DMS53 (cell line): ENCODE measurements around the gene MCF2L.

Experiments
- DNase-seq: peaks from one replicate; lab custom pipeline; 2025; lab: John Stamatoyannopoulos, UW

MCF2L gene, protein sequence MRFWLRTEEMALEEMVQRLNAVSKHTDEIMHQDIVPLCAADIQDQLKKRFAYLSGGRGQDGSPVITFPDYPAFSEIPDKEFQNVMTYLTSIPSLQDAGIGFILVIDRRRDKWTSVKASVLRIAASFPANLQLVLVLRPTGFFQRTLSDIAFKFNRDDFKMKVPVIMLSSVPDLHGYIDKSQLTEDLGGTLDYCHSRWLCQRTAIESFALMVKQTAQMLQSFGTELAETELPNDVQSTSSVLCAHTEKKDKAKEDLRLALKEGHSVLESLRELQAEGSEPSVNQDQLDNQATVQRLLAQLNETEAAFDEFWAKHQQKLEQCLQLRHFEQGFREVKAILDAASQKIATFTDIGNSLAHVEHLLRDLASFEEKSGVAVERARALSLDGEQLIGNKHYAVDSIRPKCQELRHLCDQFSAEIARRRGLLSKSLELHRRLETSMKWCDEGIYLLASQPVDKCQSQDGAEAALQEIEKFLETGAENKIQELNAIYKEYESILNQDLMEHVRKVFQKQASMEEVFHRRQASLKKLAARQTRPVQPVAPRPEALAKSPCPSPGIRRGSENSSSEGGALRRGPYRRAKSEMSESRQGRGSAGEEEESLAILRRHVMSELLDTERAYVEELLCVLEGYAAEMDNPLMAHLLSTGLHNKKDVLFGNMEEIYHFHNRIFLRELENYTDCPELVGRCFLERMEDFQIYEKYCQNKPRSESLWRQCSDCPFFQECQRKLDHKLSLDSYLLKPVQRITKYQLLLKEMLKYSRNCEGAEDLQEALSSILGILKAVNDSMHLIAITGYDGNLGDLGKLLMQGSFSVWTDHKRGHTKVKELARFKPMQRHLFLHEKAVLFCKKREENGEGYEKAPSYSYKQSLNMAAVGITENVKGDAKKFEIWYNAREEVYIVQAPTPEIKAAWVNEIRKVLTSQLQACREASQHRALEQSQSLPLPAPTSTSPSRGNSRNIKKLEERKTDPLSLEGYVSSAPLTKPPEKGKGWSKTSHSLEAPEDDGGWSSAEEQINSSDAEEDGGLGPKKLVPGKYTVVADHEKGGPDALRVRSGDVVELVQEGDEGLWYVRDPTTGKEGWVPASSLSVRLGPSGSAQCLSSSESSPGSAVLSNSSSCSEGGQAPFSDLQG

DNA sequence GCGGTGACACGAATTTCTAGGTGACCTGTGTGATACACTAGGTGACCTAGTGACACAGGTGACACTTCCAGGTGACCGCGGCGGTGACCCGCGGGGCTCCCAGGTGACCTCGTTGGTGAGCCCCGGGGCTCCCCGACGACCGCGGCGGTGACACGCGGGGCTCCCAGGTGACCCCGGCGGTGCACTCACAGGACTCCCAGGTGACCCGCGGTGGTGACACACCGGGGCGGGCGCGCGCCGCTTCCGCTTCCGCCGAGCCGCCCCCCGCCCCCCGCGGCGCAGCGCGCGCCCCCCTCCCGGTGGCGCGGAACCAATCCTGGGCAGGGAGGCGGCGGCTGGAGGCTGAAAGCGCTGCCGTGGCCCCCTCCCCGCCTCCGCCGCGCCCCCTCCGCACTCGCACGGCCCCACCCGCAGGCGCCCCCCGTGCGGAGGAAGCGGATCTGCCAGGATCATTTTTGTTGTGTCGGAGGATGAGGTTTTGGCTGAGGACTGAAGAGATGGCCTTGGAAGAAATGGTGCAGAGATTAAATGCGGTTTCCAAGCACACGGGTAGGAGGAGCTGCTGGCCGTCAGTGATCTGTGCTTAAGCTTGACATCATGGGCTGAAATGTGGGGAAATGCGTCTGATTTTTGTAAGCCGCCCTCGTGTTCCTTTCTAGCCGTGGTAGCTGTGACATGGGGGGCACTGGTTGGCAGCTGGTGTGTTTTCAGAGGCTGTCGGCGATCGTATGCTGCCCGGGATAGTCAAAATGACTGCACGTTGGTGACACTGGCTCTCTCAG is at the start of gene MCF2L:
Gene MCF2L (plus strand): TSS at position 305 of the 782 bp plus-strand sequence. CDS start 166 bp downstream, at position 471.
- peak; percentile 66 for DNase-seq

DNA sequence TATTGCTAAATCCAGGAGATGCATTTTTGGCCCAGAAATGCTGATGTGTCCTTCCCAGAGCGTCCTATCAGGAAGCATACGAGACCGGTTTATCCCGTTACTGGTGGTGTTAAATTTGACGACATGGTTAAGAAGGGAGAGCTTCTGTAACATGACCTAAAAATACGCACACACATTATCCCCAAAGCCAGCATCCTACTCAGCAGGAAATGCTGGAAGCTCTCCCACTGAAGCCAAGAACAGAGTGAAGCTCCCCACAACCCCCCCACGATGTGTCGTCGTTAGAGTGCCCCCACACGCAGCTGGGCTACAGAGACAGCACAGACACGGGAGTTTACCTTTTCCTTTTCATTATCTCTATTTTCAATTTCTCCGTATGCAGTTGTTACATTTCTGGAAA is 45.1 kb upstream of the MCF2L start:
- no peak for DNase-seq

DNA sequence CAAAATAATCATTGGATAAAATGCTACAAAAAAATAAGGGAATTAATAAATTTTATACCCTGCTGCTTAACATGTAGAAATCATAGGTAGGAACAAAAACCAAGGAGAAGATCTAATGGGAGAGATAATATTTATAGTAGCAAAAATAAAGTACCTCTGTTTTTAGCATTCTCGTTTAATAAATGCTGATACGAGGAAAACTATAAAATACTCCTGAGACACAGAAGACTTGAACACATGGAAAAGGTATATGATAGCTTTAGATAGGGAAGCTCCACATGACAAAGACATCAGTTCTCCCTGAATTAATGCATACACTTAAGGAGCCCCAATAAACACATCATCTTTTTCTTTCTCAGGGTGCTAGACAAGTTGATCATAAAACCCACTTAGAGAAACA is 44.6 kb upstream of the MCF2L start:
- no peak for DNase-seq

DNA sequence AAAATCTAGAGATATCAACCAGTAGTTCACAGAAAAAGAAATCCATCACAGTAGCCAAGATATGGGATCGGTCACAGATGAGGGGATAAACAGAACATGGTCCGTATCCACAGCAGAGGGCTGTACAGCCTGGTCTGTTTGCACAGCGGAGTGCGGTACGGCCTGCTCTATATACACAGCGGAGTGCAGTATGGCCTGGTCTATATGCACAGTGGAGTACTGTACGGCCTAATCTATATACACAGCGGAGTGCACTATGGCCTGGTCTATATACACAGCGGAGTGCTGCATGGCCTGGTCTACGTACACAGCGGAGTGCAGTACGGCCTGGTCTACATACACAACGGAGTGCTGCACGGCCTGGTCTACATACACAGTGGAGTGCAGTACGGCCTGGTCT is 43.0 kb upstream of the MCF2L start:
- no peak for DNase-seq

DNA sequence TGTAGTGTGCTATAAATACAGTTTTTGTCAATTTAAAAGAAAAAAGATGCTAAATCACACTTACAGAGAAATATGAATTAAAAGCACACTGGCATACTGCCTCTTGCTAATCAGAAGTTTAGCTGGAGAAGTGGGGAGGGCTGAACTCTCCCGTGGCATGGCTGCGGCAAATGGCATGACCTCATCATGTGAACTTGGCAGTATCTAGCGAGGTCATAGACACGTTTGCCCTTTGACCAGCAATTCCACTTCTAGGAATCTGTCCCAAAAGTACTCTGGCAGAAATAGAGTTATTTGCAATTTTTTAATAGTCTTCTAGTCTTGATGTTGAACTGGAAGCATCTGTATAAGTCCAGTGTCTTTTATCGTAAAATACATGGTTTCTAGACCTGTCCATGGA is 42.0 kb upstream of the MCF2L start:
- no peak for DNase-seq

DNA sequence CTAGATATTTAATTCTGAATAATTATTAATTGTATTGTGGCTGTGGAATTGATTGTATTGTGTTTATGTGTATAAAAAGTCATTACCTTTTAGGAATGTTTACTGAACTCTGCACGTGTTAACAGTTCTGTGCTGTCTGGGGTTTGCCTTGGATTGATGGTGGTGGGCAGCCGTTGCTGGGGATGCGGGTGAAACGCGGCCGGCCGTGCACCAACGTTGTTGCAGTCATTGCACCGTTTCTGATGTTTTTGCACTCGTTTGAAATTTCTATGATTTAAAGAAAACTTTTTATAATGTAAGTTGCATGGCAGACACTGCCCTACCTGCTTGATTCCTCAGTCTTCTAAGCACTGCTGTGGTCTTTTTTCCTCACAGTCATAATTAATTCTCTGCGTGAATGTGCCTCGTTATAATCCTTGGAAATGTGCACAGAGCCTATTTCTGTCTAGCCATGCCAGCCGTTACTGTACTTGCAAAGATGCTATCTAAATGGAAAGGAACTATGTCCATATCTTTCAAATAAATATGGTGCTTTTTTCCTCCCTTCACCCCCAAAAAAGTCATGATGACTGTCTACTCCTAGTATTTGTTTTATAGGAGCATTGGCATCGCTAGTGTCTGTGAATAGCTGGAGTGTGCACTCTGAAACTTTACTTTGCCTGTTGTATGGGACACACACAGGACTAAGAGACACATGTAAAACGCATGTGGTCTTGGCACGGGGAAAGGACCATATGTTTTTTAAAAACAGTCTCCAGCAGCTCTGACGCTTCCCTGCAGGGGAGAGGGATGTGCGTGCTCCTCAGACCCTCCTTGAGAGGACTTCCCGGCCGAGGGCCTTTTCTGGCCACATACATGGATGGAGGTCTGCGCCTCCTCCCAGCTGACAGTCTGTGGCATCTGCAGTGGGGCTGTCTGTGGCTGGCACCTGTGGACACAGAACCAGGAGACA is 40.7 kb upstream of the MCF2L start:
- DNase-seq = no peak

DNA sequence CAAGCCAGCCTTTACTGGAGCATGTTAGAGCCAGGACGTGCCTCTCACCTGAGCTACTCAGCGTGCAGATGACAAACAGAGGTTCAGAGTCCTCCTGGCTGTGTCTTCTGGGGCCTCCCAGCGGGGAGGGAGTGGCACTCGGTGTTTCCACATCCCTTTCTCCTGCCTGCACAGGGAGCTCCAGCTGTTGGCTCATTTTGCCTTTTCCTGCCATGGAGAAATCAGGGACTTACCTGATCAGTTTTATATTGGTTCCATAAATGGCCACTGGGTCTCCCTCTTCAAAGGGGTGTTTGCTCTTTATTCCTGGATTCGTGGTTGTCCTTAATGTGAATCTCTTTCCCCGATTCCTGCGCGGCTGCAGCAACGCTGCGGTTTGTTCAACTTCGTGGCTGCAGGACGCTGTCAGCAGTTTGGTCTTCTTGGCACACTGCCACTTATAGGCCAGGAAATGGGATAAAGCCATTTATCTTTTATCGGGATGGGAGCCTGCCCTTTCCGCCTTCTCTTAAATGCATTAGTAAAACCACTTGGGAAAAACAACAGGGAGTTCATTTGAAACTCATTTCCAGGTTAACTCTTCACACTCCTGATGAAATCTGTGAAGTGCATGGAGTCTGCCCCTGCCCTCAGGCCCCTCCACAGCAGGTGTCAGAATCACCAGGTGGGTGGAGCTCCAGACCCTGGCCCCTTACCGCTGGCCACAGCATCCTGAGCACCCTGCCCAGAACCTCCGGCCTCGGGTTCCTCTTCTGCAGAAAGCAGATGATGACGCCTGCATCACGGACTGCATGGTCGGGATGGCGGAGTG is 39.8 kb upstream of the MCF2L start:
- no peak for DNase-seq

DNA sequence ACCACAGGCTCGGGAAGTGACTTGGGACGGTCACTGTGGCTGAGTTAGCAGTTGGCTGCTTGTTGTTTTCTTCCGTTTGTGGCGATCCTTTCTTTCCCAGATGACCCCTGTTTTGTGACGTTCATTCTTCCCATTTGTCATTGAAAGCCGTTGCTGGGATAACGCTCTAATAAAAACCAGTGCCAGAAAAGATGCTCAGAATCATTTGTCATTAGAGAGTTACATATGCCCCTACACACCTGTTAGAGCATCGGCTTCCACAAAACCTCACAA is 39.3 kb upstream of the MCF2L start:
- DNase-seq = no peak

DNA sequence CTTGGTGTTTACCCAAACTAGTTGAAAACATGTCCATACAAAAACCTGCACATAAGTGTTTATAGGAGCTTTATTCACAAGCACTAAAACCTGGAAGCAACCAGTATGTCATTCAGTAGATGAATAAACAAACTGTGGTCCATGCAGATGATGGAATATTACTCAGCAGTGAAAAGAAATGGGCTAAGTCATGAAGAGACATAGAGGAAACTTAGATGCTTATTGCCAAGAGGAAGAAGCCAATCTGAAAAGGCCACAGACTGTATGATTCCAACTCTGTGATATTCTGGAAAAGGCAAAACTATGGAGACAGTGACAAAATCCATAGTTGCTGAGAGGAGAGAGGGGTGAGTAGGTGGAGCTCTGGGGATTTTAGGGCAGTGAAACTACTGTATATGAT is 38.8 kb upstream of the MCF2L start:
- DNase-seq = no peak

DNA sequence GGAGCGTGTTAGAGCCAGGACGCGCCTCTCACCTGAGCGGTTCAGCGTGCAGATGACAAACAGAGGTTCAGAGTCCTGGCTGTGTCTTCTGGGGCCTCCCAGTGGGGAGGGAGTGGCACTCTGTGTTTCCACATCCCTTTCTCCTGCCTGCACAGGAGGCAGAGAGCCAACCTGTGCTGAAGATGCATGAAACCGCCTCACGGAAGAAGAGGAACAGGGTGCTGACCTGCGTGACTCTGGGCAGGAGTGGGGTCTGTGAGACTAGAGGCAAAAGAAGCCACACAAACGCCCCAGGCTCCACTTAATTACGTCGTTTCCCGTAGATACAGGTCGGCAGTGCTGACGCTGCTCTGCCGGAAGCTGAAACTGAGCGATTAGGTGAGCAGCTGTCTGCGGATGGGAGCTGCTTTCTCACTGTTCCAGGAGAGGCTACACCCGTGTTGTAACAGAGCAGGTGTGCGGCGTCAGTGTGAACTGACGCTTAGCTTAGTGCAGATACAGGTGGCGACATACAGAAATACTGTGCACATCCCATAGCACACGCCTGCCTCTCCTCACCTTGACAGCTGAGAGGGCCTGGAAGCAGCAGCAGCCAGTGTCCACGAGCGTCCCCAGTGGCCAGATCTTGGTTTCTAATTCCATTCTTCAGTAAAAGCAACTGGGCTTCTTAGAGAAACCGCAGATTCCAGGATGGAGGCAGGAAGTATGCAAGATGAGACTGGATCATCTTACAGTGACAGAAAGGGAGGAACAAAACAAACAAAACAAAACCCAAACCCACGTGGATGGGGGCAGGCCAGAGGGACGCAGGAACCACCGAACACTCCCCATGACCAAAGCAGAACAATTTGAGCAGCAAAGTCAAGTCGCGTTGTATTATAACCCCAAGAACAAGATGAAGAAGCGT is 37.7 kb upstream of the MCF2L start:
- DNase-seq = peak; percentile 83

DNA sequence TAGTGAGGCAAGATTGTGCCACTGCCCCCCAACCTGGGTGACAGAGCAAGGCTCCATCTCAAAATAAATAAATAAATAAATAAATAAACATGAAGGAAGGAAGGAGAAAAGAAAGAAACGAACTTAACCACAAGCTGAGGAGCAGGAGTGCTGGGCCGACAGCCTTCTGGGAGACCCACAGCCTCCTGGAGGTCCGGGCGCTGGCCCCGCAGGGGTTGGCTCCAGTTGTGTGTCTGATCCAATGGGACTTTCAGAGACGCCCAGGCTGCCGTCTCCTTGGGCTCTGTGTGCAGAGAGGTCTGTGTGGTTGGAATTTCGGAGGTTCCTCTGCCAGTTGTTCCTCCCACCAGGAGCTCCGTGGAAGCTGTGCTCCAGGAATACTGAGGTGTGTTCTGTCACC is 36.0 kb upstream of the MCF2L start:
- DNase-seq = no peak

DNA sequence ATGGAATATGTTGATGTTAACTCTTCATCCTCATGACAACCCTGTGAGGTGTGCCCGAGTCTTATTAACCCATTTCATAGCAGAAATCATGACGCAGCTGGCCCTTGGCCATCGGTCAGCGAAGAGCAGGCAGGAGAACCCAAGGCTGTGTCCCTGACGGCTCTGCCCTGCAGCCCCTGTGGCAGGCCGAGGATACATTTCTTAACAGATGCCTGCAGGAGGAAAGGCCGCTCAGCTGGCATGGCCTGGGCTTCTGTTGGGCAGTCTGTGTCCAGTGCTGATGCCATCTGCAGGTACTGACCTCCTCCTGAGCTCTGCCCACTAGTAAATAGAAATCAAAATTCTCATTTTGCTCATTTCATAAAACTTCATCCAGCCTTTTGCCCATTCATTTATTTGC is 35.4 kb upstream of the MCF2L start:
- DNase-seq = no peak

DNA sequence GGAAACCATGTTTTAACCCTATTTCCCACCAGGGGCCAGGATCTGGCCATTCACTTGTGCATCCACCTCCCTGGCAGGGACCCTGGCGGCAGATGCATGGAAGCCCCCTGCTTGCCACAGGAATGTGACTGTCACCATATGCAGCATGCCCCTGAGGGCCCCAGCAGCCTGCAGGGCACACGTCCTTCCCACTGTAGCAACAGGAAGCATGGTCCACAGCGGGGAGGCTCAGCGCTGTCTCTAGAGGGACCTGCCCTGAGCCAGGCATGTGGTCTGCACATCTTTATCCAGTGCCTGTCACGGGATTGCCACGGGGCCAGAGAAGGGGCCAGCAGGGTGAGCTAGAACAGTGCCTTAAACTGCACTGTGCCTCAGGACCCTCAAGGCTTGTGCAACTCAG is 34.9 kb upstream of the MCF2L start:
- DNase-seq = no peak

DNA sequence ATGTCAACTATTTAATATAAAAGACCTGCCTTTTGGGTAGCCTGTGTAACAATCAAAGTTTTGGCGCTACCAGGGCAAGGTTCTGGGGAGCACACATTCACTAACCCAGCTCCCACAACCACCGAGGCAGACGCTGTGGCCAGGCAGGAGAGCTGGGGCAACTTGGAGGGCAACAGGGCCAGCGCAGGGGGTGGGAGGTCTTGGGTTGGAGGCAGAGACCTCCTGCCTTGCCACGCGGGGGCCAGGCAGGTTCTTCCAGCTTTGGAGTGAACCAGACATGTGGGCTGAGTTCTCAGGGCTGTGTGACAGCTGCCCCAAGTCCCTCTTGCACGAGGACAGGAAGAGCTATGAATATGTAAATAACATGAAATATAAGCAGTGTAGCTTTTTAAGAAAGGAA is 30.3 kb upstream of the MCF2L start:
- DNase-seq = no peak

DNA sequence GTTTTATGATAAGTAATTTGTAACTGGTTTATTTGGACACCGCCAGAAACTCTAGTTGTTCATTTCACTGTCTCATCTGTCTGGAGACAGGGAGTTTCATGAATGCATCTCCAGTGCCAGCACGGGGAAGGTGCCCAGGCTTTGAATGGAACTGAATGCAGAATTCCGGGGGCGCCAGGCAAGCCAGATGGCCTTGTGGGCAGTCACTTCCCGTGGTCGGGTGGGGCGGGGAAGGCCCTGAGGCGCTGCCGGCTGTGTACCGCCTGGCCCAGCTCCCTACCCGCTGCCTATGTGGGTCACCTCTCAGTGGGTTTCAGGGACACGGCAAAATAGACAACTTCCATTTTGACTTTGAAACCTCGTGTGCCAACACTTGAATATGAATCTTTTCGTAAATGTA is 28.8 kb upstream of the MCF2L start:
- DNase-seq = no peak

DNA sequence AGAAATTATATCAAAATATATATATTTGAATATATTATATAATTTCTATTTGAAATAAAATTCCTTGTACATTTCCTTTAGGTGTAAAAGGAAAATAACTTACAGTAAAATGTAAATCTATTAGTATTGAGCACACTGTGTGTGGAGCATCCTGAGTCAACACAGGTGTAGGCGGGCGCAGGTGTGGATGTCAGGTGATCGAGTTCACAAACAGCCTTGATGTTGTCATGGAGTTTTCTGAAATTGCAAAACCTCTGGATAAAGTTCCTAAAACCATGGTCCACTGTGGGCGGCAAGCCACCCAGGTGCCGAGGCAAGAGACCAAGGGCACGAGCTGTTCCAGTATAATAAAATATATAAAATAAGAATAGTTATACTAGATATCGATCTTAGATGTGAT is 27.7 kb upstream of the MCF2L start:
- DNase-seq = peak; percentile 54

DNA sequence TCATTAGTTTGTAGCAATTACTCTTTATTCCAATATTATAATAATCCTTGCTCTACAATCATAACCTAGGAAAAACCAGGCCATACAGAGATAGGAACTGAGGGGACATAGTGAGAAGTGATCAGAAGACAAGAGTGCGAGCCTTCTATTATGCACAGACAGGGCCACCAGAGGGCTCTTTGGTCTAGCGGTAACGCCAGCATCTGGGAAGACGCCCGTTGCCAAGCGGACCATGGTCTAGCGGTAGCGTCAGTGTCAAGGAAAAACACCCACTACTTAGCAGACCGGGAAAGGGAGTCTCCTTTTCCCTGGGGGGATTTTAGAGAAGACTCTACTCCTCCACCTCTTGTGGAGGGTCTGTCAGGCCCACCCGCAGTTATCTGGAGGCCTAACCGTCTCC is 27.2 kb upstream of the MCF2L start:
- DNase-seq = peak; percentile 11

DNA sequence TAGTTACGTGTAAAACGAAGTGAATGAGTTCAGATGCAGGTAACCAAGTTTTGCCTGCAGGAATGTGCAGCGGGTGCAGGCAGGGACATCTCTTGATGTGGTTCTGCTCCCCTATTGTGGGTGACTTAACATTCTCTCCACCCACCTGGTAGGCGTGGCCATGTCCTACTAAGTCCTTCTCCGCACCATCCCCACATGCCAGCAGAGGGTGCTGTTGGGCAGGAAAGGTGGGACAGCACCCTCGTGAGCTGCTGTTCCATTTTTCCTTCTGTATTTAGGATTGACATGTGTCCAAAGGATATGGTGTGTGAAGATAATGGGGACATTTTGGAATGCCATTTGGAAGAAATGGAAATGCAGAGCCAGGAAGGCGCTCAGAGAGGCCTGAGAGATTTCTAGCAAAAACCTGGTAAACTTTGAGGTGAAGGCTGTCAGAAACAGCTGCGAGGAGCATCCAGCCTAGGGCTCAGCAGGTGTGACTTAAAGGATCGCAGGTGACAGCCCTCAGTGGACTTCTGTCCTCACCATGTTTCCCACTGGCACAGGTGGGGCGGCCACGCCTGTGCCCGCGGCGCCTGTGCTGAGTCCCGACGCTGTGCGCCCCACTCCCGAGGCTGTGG is 26.2 kb upstream of the MCF2L start:
- peak; percentile 90 for DNase-seq
